ENCODE measurements around the gene LARP1B.

DNA sequence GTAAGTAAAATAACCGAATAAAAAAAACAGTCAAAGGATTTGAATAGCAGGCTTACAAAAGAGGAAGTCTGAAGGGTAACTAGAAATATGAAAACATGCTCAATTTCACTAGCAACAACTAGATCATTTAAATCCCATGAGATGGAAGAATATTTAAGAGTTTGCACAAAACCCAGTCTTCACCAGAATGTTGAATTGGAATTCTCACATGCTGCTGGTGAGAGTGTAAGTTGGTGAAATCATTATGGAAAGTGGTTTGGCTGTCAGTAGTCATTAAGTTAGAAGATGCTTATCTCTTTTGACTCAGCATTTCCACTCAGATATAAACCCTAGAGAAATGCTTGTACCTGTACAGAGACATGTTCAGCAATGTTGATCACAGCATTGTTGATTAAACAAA, 116.4 kb downstream of the LARP1B start:
- TF ChIP-seq CTCF (IDR thresholded peaks at IDR 0.05) (no peak), EZH2 (IDR thresholded peaks at IDR 0.05) (no peak), EZH2phosphoT487 (IDR thresholded peaks at IDR 0.05) (no peak)

Data from neural progenitor cell (in vitro differentiated cells).